ENCODE data around the gene ALKBH6. TPM values are rescaled to one million over a fixed set of nuclear protein-coding genes. Genes with fewer than 3 reads are reported as not detected.

Gene ALKBH6
- total and polyA plus RNA-seq, 2 of the 13 experiments (the other 11 are each of a cell fraction or from before 2014, with no cell fraction given), result 13.7 to 18.1 TPM

GRCh38 chr19:35977446-35978222, 36.4 kb downstream of the ALKBH6 start:
- BruUV-seq (replicated peaks), result no TSS peak
- no peak overlapping the region for H2AFZ ChIP-seq (ENCODE audit: low read length)
- FAIRE-seq (no peak), ATAC-seq (peak; percentile 91), DNase-seq (ENCODE audit: low spot score) (peak; percentile 53)
- WGBS (ENCODE audit: low lambda C conversion rate), result 62% methylated on average over 6 of the region's 14 CpGs
- H3K4me3 ChIP-seq (replicated peaks in 1 of 3; ENCODE audit: insufficient read depth in 1 of 3, low read depth in 2 of 3, low read length in 3 of 3), result no peak overlapping the region
- H3K9ac ChIP-seq (ENCODE audit: insufficient read depth, low read depth, low read length), result no peak overlapping the region
- no peaks in the 10 kb centered on the region for H3K4me1 ChIP-seq (ENCODE audit: insufficient read depth, low read length)
- no peaks in the 10 kb centered on the region for H3K79me2 ChIP-seq (ENCODE audit: insufficient read depth, low read length)
- TF ChIP-seq MED13 (CRISPR knock-in tag; IDR thresholded peaks at IDR 0.05) (no peak), JUN (CRISPR knock-in tag; IDR thresholded peaks at IDR 0.05) (no peak), ZKSCAN8 (CRISPR knock-in tag; IDR thresholded peaks at IDR 0.05; ENCODE audit: borderline replicate concordance) (no peak), ZNF343 (CRISPR knock-in tag; IDR thresholded peaks at IDR 0.05) (no peak), CHCHD3 (CRISPR knock-in tag; IDR thresholded peaks at IDR 0.05) (no peak), HNRNPL (IDR thresholded peaks at IDR 0.05; ENCODE audit: low read depth, low read length) (0 out of 2 replicates have a peak, but pooled peaks have one; percentile 30), CTCF (CRISPR knock-in tag; IDR thresholded peaks at IDR 0.05) (peak; percentile 65), ZNF263 (CRISPR knock-in tag; IDR thresholded peaks at IDR 0.05) (peak; percentile 77; the same call in 1 of the 2 replicates), ZSCAN25 (CRISPR knock-in tag; IDR thresholded peaks at IDR 0.05) (peak; percentile 99), ZNF687 (CRISPR knock-in tag; IDR thresholded peaks at IDR 0.05) (no peak), STAG1 (CRISPR knock-in tag; IDR thresholded peaks at IDR 0.05) (peak; percentile 46), TOPORS (CRISPR knock-in tag; IDR thresholded peaks at IDR 0.05) (no peak), MIER2 (CRISPR knock-in tag; IDR thresholded peaks at IDR 0.05) (peak; percentile 89), RAD21 (CRISPR knock-in tag; IDR thresholded peaks at IDR 0.05) (peak; percentile 62)
- H3K9me3 ChIP-seq (ENCODE audit: low read length), result no peaks in the 10 kb centered on the region
- H3K36me3 ChIP-seq (replicated peaks in 1 of 2; ENCODE audit: control insufficient read depth in 1 of 2, insufficient read depth in 2 of 2, low read length in 2 of 2), result no peaks in the 10 kb centered on the region
- no peaks in the 10 kb centered on the region for H4K20me1 ChIP-seq (ENCODE audit: insufficient read depth, low read length)
- intact Hi-C loops (cut with micrococcal nuclease; ENCODE audit: unreplicated experiment) (no loop called here), in situ Hi-C loops (cut with HindIII; ENCODE audit: extremely low pct_ligation_motif_present, low pct_unique_long_range_greater_than_20kb) (no loop called here)
- H3K27me3 ChIP-seq (ENCODE audit: control insufficient read depth in 1 of 2, insufficient read depth in 2 of 2, low read length in 2 of 2), result peaks cover 1 to 13% of the 10 kb centered on the region in 2 experiments; a peak in 2 of 5 replicates
- POLR2A ChIA-PET, result no interaction called here
- CTCF ChIA-PET (ENCODE audit: low intra/inter-chr PET ratio, low total read pairs), result no interaction called here
- H3K27ac ChIP-seq (ENCODE audit: extremely low read length, insufficient read depth, low read length), result no peak overlapping the region
- no peak overlapping the region for H3K4me2 ChIP-seq (ENCODE audit: low read depth, low read length)

All from HepG2 (cell line).